A549 (cell line): ENCODE data around the gene SHLD2. TPM values are rescaled to one million over a fixed set of nuclear protein-coding genes. Genes with fewer than 3 reads are reported as not detected.
"Not testable (repeated sequence)": the region's sequence is repeated elsewhere in the genome, so short reads cannot be mapped to it uniquely, and the experiment has no call there.

Source experiments
- ATAC-seq, 2 experiments: fragments of 200-7000 bp in 1 of 2; fragments of >200 bp in 1 of 2; cut with Nextera tagmentation in 1 of 2; cut with Tn5 transposase in 1 of 2; 3 replicates each; pipeline versions ENCODE4 v1.8.0 to v1.9.1; 2018 to 2020; ENCODE audit warnings: mild to moderate bottlenecking in 1 of 2, moderate library complexity in 1 of 2
- CTCF ChIA-PET: fragments of 300-600 bp; sonication (Branson Sonifier 250); formaldehyde crosslinking; extraction: SDS; loops from one replicate; lab custom pipeline; 2021; ENCODE audit warnings: antibody characterized with exemption, inconsistent platforms; lab: Yijun Ruan, JAX
- POLR2A ChIA-PET: fragments of 350-600 bp; formaldehyde crosslinking; extraction: SDS; loops from one replicate; lab custom pipeline; 2021; ENCODE audit warnings: antibody characterized with exemption, inconsistent platforms; lab: Yijun Ruan, JAX
- DNase-seq, 2 experiments: peaks; one replicate each; pipeline versions ENCODE4 v3.0.0 to v3.0.0-alpha.2; 2011 to 2016; ENCODE audit warnings: low read depth in 1 of 2, low spot score in 1 of 2
- FAIRE-seq: peaks from 2 replicates; lab custom pipeline; 2011; peaks lifted over from hg19 to GRCh38; lab: Jason Lieb, UNC
- H3K27ac ChIP-seq, 2 experiments: fragments of >200 bp; sonication (Bioruptor Twin); formaldehyde crosslinking; 3 replicates each; pipeline ENCODE4 v1.5.1; 2016 to 2017
- H3K4me1 ChIP-seq: fragments of >200 bp; sonication (Bioruptor Twin); formaldehyde crosslinking; 3 replicates; pipeline ENCODE4 v1.6.1; 2016
- H3K4me2 ChIP-seq: fragments of >200 bp; sonication (Bioruptor Twin); formaldehyde crosslinking; 3 replicates; pipeline ENCODE4 v1.6.1; 2016
- H3K4me3 ChIP-seq: fragments of >200 bp; sonication (Bioruptor Twin); formaldehyde crosslinking; 3 replicates; pipeline ENCODE4 v1.5.1; 2016
- H3K9me3 ChIP-seq: fragments of >200 bp; sonication (Bioruptor Twin); formaldehyde crosslinking; 3 replicates; pipeline ENCODE4 v1.6.1; 2016
- RFX5 ChIP-seq: fragments of 450-650 bp; IDR thresholded peaks from 2 replicates; pipeline ENCODE4 v1.7.1; 2014; ENCODE audit warnings: antibody characterized with exemption, mild to moderate bottlenecking, moderate library complexity
- WGBS: methylation state at CpG from one replicate; pipeline ENCODE4 v1.1.6; 2017; ENCODE audit errors: missing lambda C conversion rate; 5-methylcytosine and 5-hydroxymethylcytosine counted together
- polyA plus RNA-seq, 4 experiments: library from polyadenylated mRNA; depleted of rRNA in 3 of 4; stranded (reverse); fragments of >200 nt; fragmentation: RNase III in 1 of 4; extraction: RNeasy Plus Mini Kit Qiagen cat#74134 plus additional on column Dnase treatment in 1 of 4; gene quantifications; 2 replicates in 3 of 4; 3 replicates in 1 of 4; pipeline ENCODE4 v1.2.3, GENCODE V29; 2011 to 2017

SHLD2 gene
- polyA plus RNA-seq, 2 of the 4 experiments (the other 2 are of a cell fraction) = 22.9 to 45.4 TPM

DNA sequence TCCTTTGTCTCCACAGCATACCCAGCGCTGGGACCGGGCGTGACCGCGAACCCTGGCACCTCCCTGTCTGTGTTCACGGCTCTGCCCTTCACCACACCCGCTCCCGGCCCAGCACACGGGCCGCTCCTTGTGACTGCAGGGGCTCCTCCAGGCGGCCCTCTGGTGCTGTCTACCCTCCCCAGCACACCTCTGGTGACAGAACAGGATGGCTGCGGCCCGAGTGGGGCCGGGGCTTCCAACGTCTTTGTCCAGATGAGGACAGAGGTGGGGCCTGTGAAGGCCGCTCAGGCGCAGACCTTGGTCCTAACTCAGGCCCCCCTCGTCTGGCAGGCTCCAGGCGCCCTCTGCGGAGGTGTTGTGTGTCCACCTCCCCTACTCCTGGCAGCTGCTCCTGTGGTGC, 133.2 kb downstream of the SHLD2 start:
- DNase-seq, H3K27ac ChIP-seq, H3K4me2 ChIP-seq, H3K4me1 ChIP-seq, H3K9me3 ChIP-seq, H3K4me3 ChIP-seq, FAIRE-seq, POLR2A ChIA-PET, CTCF ChIA-PET, ATAC-seq: not testable (repeated sequence)
- WGBS = no CpG with 5 or more reads among the region's 20 CpGs

- WGBS = 98% methylated on average over 6 of the region's 9 CpGs
- H3K4me2 ChIP-seq, H3K27ac ChIP-seq, H3K4me1 ChIP-seq, POLR2A ChIA-PET, CTCF ChIA-PET, ATAC-seq, H3K4me3 ChIP-seq, H3K9me3 ChIP-seq, FAIRE-seq, DNase-seq: not testable (repeated sequence)
Measured at GRCh38 chr10:87229211-87229610, 134.2 kb downstream of the SHLD2 start.

DNA sequence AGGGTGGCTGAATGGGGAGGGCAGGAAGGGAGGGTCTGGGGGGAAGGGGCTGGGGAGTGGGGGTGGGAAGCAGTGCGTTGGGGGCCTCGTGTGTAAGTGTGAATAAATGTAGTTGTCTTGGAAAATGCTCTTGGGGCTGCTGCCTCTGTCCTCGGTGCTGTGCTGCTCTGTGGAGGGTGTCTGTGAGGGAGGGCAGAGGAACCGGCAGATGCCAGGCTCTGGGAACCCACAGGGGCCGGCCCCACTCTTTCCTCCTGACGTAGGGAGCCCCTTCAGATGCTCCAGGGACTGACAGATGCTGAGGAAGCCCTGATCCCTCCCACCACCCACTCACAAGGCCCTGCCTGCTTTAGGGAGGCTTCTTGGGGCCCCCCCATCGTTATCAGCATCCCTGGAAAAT, 139.8 kb downstream of the SHLD2 start:
- WGBS = no CpG with 5 or more reads among the region's 7 CpGs
- FAIRE-seq, H3K27ac ChIP-seq, POLR2A ChIA-PET, H3K4me3 ChIP-seq, H3K9me3 ChIP-seq, CTCF ChIA-PET, DNase-seq, H3K4me1 ChIP-seq, H3K4me2 ChIP-seq, ATAC-seq: not testable (repeated sequence)

DNA sequence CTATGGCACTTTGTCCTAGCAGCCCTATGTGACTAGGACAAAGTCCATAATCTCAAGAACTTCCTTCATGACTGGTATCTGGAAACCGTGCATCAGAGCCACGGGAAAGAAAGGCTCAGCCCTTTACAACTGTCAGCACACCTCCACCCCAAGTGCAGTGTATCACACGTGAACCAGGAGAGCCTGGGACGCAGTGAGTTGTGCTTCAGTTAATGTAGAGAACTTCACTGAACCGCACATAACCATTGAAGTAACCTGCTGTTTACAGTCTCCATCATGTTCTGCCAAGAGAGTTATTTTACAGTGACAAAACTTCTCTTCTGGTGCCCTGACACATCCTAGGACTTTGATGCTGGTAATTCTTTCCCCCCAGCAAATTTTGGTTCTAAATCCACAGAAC, 142.2 kb downstream of the SHLD2 start:
- ATAC-seq = not testable (repeated sequence)

GRCh38 chr10:87239346-87239808, 144.4 kb downstream of the SHLD2 start:
- H3K4me2 ChIP-seq = peak overlapping the region; percentile 45; the same call in 2 of the 3 replicates
- TF ChIP-seq RFX5 = peak; percentile 95
- H3K4me1 ChIP-seq, CTCF ChIA-PET, POLR2A ChIA-PET, FAIRE-seq, H3K27ac ChIP-seq, H3K4me3 ChIP-seq, H3K9me3 ChIP-seq: not testable (repeated sequence)
- 13% methylated on average over 5 of the region's 6 CpGs for WGBS
- ATAC-seq = peak; percentile 91 to 95
- DNase-seq = peak in 1 of 2 experiments; percentile 12

More for the DNA sequence above, 142.2 kb downstream of the SHLD2 start:
- H3K9me3 ChIP-seq, H3K4me3 ChIP-seq, POLR2A ChIA-PET, CTCF ChIA-PET, FAIRE-seq, H3K4me2 ChIP-seq, DNase-seq, H3K4me1 ChIP-seq, H3K27ac ChIP-seq: not testable (repeated sequence)
- 98% methylated on average over 3 of the region's 5 CpGs for WGBS

Other genes with a start within 250 kb of the SHLD2 start
- 1.1 and 1.4 TPM in 2 replicates for gene MMRN2, start 137.6 kb upstream of the SHLD2 start, polyA plus RNA-seq (2011; rRNA removed)
- gene MMRN2, start 137.6 kb upstream of the SHLD2 start, polyA plus RNA-seq (2017; fragmentation: RNase III; extraction: RNeasy Plus Mini Kit Qiagen cat#74134 plus additional on column Dnase treatment) = 0.33 to 0.54 TPM (median 0.35 TPM) in 3 replicates
- gene SNCG, start 136.6 kb upstream of the SHLD2 start, polyA plus RNA-seq (2011; rRNA removed) = 14.0 and 17.9 TPM in 2 replicates
- 7.4 to 9.9 TPM (median 8.4 TPM) in 3 replicates for gene SNCG, start 136.6 kb upstream of the SHLD2 start, polyA plus RNA-seq (2017; fragmentation: RNase III; extraction: RNeasy Plus Mini Kit Qiagen cat#74134 plus additional on column Dnase treatment)
- not detected in 2 replicates for gene ADIRF, start 126.7 kb upstream of the SHLD2 start, polyA plus RNA-seq (2011; rRNA removed)
- not detected in 3 replicates for gene ADIRF, start 126.7 kb upstream of the SHLD2 start, polyA plus RNA-seq (2017; fragmentation: RNase III; extraction: RNeasy Plus Mini Kit Qiagen cat#74134 plus additional on column Dnase treatment)
- gene FAM25A, start 74.9 kb upstream of the SHLD2 start, polyA plus RNA-seq (2011; rRNA removed) = not detected in 2 replicates
- not detected in 3 replicates for gene FAM25A, start 74.9 kb upstream of the SHLD2 start, polyA plus RNA-seq (2017; fragmentation: RNase III; extraction: RNeasy Plus Mini Kit Qiagen cat#74134 plus additional on column Dnase treatment)
- 117 and 118 TPM in 2 replicates for gene GLUD1, start 363 bp upstream of the SHLD2 start, polyA plus RNA-seq (2011; rRNA removed)
- gene GLUD1, start 363 bp upstream of the SHLD2 start, polyA plus RNA-seq (2017; fragmentation: RNase III; extraction: RNeasy Plus Mini Kit Qiagen cat#74134 plus additional on column Dnase treatment) = 71.6 to 74.4 TPM (median 72.7 TPM) in 3 replicates
- 0.05 TPM in 1 of 2 replicates, not detected in the other for gene NUTM2A, start 130.2 kb downstream of the SHLD2 start, polyA plus RNA-seq (2011; rRNA removed)
- gene NUTM2A, start 130.2 kb downstream of the SHLD2 start, polyA plus RNA-seq (2017; fragmentation: RNase III; extraction: RNeasy Plus Mini Kit Qiagen cat#74134 plus additional on column Dnase treatment) = 0.09 to 0.15 TPM (median 0.09 TPM) in 3 replicates